CD14-positive monocyte (primary cell): ENCODE data around the gene MFAP3. TPM values are rescaled to one million over a fixed set of nuclear protein-coding genes. Genes with fewer than 3 reads are reported as not detected.
A peak's percentile ranks its signal among the peaks of the same experiment; 100 is the strongest.
"Not testable (repeated sequence)": the region's sequence is repeated elsewhere in the genome, so short reads cannot be mapped to it uniquely, and the experiment has no call there.

Experiments used
- DNase-seq, 3 donors: peaks; one replicate each; pipeline ENCODE4 v3.0.0-alpha.2; 2011 to 2022
- H2AFZ ChIP-seq: 2 replicates; pipeline ENCODE4 v1.6.0; 2012; ENCODE audit warnings: mild to moderate bottlenecking, low read depth, low read length, inconsistent platforms; ENCODE audit not compliant: insufficient read depth, poor library complexity, severe bottlenecking
- H3K27ac ChIP-seq, 2 donors: 1 replicate in 1 of 2; 2 replicates in 1 of 2; pipeline ENCODE4 v1.5.1; 2012 to 2013; ENCODE audit warnings: low read length in 2 of 2, control low read depth in 1 of 2, inconsistent platforms in 1 of 2, low read depth in 1 of 2, mild to moderate bottlenecking in 1 of 2
- H3K27me3 ChIP-seq, 2 donors: one replicate each; pipeline versions ENCODE4 v1.6.0 to v1.6.1; 2011 to 2013; ENCODE audit warnings: low read length in 2 of 2; ENCODE audit not compliant: control insufficient read depth in 2 of 2, insufficient read depth in 2 of 2
- H3K36me3 ChIP-seq, 2 donors: replicated peaks in 1 of 2; 1 replicate in 1 of 2; 2 replicates in 1 of 2; pipeline versions ENCODE4 v1.5.1 to v1.6.1; 2012 to 2013; ENCODE audit warnings: low read length in 2 of 2, control low read depth in 1 of 2, inconsistent platforms in 1 of 2, mild to moderate bottlenecking in 1 of 2; ENCODE audit not compliant: insufficient read depth in 2 of 2, control insufficient read depth in 1 of 2
- H3K4me1 ChIP-seq, 2 donors: 1 replicate in 1 of 2; 2 replicates in 1 of 2; pipeline versions ENCODE4 v1.5.1 to v1.6.1; 2012 to 2013; ENCODE audit warnings: low read length in 2 of 2, control low read depth in 1 of 2, inconsistent platforms in 1 of 2, mild to moderate bottlenecking in 1 of 2, moderate library complexity in 1 of 2; ENCODE audit not compliant: insufficient read depth in 2 of 2, control insufficient read depth in 1 of 2
- H3K4me2 ChIP-seq: replicated peaks from 2 replicates; pipeline ENCODE3; 2012; ENCODE audit warnings: low read length, moderate library complexity, mild to moderate bottlenecking; ENCODE audit not compliant: poor library complexity, severe bottlenecking; ENCODE audit errors: extremely low read depth
- H3K4me3 ChIP-seq, 3 experiments: fragments of 200-600 bp in 1 of 3; sonication (generic) in 1 of 3; replicated peaks in 1 of 3; 1 replicate in 2 of 3; 2 replicates in 1 of 3; pipeline ENCODE4 v1.5.1; 2011 to 2013; ENCODE audit warnings: low read length in 3 of 3, mild to moderate bottlenecking in 3 of 3, control low read depth in 2 of 3, low read depth in 2 of 3, inconsistent platforms in 1 of 3, moderate library complexity in 1 of 3
- H3K79me2 ChIP-seq: 2 replicates; pipeline ENCODE4 v1.6.0; 2012; ENCODE audit warnings: mild to moderate bottlenecking, control low read depth, inconsistent platforms, low read length, moderate library complexity; ENCODE audit not compliant: insufficient read depth
- H3K9ac ChIP-seq: 2 replicates; pipeline ENCODE4 v1.6.0; 2017; ENCODE audit warnings: low read length, mild to moderate bottlenecking; ENCODE audit not compliant: insufficient read depth, poor library complexity, severe bottlenecking
- H3K9me3 ChIP-seq, 2 donors: replicated peaks in 1 of 2; 1 replicate in 1 of 2; 2 replicates in 1 of 2; pipeline versions ENCODE4 v1.5.1 to v1.6.1; 2012 to 2013; ENCODE audit warnings: low read length in 2 of 2, control low read depth in 1 of 2; ENCODE audit not compliant: control insufficient read depth in 1 of 2, insufficient read depth in 1 of 2
- H4K20me1 ChIP-seq: 2 replicates; pipeline ENCODE4 v1.6.0; 2012; ENCODE audit warnings: mild to moderate bottlenecking, low read length, control low read depth, moderate library complexity; ENCODE audit not compliant: insufficient read depth
- H3K27ac Mint-ChIP-seq, 7 donors: one replicate each; pipeline ENCODE4 v1.8.0; 2020; ENCODE audit warnings: mild to moderate bottlenecking in 7 of 7, mixed read lengths in 7 of 7, moderate library complexity in 6 of 7, inconsistent platforms in 2 of 7
- H3K27me3 Mint-ChIP-seq, 3 donors: one replicate each; pipeline ENCODE4 v1.8.0; 2021 to 2022; ENCODE audit warnings: low read depth in 3 of 3, mild to moderate bottlenecking in 3 of 3, mixed read lengths in 3 of 3, moderate library complexity in 3 of 3, inconsistent platforms in 1 of 3
- H3K36me3 Mint-ChIP-seq, 2 donors: one replicate each; pipeline ENCODE4 v1.8.0; 2020; ENCODE audit warnings: mixed read lengths in 2 of 2, inconsistent platforms in 1 of 2, mild to moderate bottlenecking in 1 of 2
- H3K4me1 Mint-ChIP-seq: one replicate; pipeline ENCODE4 v1.8.0; 2020; ENCODE audit warnings: mild to moderate bottlenecking, mixed read lengths
- H3K4me3 Mint-ChIP-seq, 2 donors: one replicate each; pipeline ENCODE4 v1.8.0; 2020; ENCODE audit warnings: mild to moderate bottlenecking in 2 of 2, mixed read lengths in 2 of 2, moderate library complexity in 1 of 2
- H3K9me3 Mint-ChIP-seq, 7 donors: one replicate each; pipeline ENCODE4 v1.8.0; 2020 to 2022; ENCODE audit warnings: mixed read lengths in 7 of 7, mild to moderate bottlenecking in 6 of 7, moderate library complexity in 6 of 7, inconsistent platforms in 2 of 7
- CTCF ChIP-seq: fragments of 200-600 bp; IDR thresholded peaks from one replicate; pipeline ENCODE4 v1.8.0; 2022; ENCODE audit warnings: antibody characterized with exemption, mild to moderate bottlenecking
- WGBS: methylation state at CpG from one replicate; pipeline ENCODE4 v1.1.5; 2013; ENCODE audit warnings: missing lambda C conversion rate; ENCODE audit not compliant: insufficient coverage; 5-methylcytosine and 5-hydroxymethylcytosine counted together
- intact Hi-C, 2 donors: fragments of 100-400 bp; cut with micrococcal nuclease; formaldehyde crosslinking; loops; one replicate each; pipeline versions ENCODE4 v1.15.0 to v1.15.1; 2023
- polyA plus RNA-seq, 3 donors: library from polyadenylated mRNA; depleted of rRNA in 1 of 3; unstranded in 2 of 3; stranded (reverse) in 1 of 3; fragments of 300-500 nt in 2 of 3; fragments of >200 nt in 1 of 3; fragmentation: Illumina TruSeq in 2 of 3; gene quantifications; 1 replicate in 2 of 3; 2 replicates in 1 of 3; pipeline ENCODE4 v1.2.3, GENCODE V29; 2012 to 2021

Gene MFAP3
- polyA plus RNA-seq, 3 donors: 7.4 to 13.1 (median 8.6) TPM

- Histone ChIP-seq H3K9me3 (no peaks in the 10 kb centered on the region), H3K9ac (no peak overlapping the region), H3K4me1 (no peaks in the 10 kb centered on the region), H2AFZ (no peak overlapping the region), H3K79me2 (no peaks in the 10 kb centered on the region), H3K4me2 (no peak overlapping the region), H4K20me1 (no peaks in the 10 kb centered on the region), H3K36me3 (peaks cover 6 to 44% of the 10 kb centered on the region in 2 donors), H3K27me3 (no peaks in the 10 kb centered on the region), H3K27ac (no peak overlapping the region), H3K4me3 (no peak overlapping the region)
- 82% methylated on average over 2 of the region's 4 CpGs for WGBS
- DNase-seq: no peak
- Mint-ChIP-seq H3K36me3 (peaks cover 61 to 68% of the 10 kb centered on the region in 2 donors), H3K27ac (peak overlapping the region in 1 of 7 donors; percentile 44), H3K27me3 (peaks cover 0 to 2% (median 0%) of the 10 kb centered on the region in 3 donors), H3K9me3 (peaks cover 0 to 3% (median 0%) of the 10 kb centered on the region in 7 donors), H3K4me1 (no peaks in the 10 kb centered on the region), H3K4me3 (no peak overlapping the region)
- no peak for TF ChIP-seq CTCF
- intact Hi-C loops: no loop called here
These were observed 23.6 kb upstream of the MFAP3 start for GRCh38 chr5:154015071-154015693.

GRCh38 chr5:154018919-154019318 lies 19.8 kb upstream of the MFAP3 start:
- H3K27ac Mint-ChIP-seq, intact Hi-C loops, H3K27me3 Mint-ChIP-seq: not testable (repeated sequence)

More at GRCh38 chr5:154018919-154019318, 19.8 kb upstream of the MFAP3 start:
- peaks cover 71 to 83% of the 10 kb centered on the region in 2 donors for H3K36me3 Mint-ChIP-seq
- WGBS: no CpG with 5 or more reads among the region's 1 CpG
- H3K4me2 ChIP-seq, H3K79me2 ChIP-seq, H3K9me3 ChIP-seq, H3K4me1 ChIP-seq, H4K20me1 ChIP-seq, H2AFZ ChIP-seq, H3K4me1 Mint-ChIP-seq, H3K27me3 ChIP-seq, DNase-seq, H3K27ac ChIP-seq, H3K4me3 ChIP-seq, H3K9me3 Mint-ChIP-seq, H3K9ac ChIP-seq, H3K4me3 Mint-ChIP-seq: not testable (repeated sequence)
- peaks cover 9 to 42% of the 10 kb centered on the region in 2 donors for H3K36me3 ChIP-seq
